Measurements from ENCODE around the gene NTSR2.

Gene NTSR2

GRCh38 chr2:11710210-11710609 is 40.2 kb upstream of the NTSR2 start:
- POLR2A ChIA-PET (ENCODE audit: low non-redundant PET) = no interaction called here
- H3K27ac ChIP-seq = no peak overlapping the region
- TF ChIP-seq CTCF (conservative IDR thresholded peaks at IDR 0.05; ENCODE audit: low read depth) = no peak
- DNase-seq (ENCODE audit: low spot score) = peak; percentile 82
- CTCF ChIA-PET = interaction anchor here (0.6 kb wide), 1 partner anchor 36 kb away, joined by 3 read pairs; the partner anchor contains the start of gene LPIN1

GRCh38 chr2:11709293-11709692 is 39.3 kb upstream of the NTSR2 start:
- no peak for TF ChIP-seq CTCF (conservative IDR thresholded peaks at IDR 0.05; ENCODE audit: low read depth)
- no peak overlapping the region for H3K27ac ChIP-seq
- CTCF ChIA-PET = no interaction called here
- no peak for DNase-seq (ENCODE audit: low spot score)
- POLR2A ChIA-PET (ENCODE audit: low non-redundant PET) = no interaction called here

- ChIA-PET CTCF (interaction anchor here (0.6 kb wide), 1 partner anchor 12 kb away, joined by 3 read pairs; no protein-coding TSS in a partner anchor), POLR2A (ENCODE audit: low non-redundant PET) (no interaction called here)
- no peak for TF ChIP-seq CTCF (conservative IDR thresholded peaks at IDR 0.05; ENCODE audit: low read depth)
- H3K27ac ChIP-seq = no peak overlapping the region
- no peak for DNase-seq (ENCODE audit: low spot score)
Observed at GRCh38 chr2:11708106-11708505, 38.1 kb upstream of the NTSR2 start.

- POLR2A ChIA-PET (ENCODE audit: low non-redundant PET) = no interaction called here
- H3K27ac ChIP-seq = no peak overlapping the region
- no peak for TF ChIP-seq CTCF (conservative IDR thresholded peaks at IDR 0.05; ENCODE audit: low read depth)
- CTCF ChIA-PET = interaction anchor here (0.6 kb wide), 1 partner anchor 13 kb away, joined by 3 read pairs; no protein-coding TSS in a partner anchor
- no peak for DNase-seq (ENCODE audit: low spot score)
Observed at GRCh38 chr2:11705711-11706110, 35.7 kb upstream of the NTSR2 start.

- no peak for DNase-seq (ENCODE audit: low spot score)
- POLR2A ChIA-PET (ENCODE audit: low non-redundant PET) = no interaction called here
- no peak overlapping the region for H3K27ac ChIP-seq
- TF ChIP-seq CTCF (conservative IDR thresholded peaks at IDR 0.05; ENCODE audit: low read depth) = no peak
- CTCF ChIA-PET = no interaction called here
Observed at GRCh38 chr2:11705063-11705462, 35.1 kb upstream of the NTSR2 start.

- DNase-seq (ENCODE audit: low spot score) = no peak
- ChIA-PET POLR2A (ENCODE audit: low non-redundant PET) (no interaction called here), CTCF (interaction anchor here (0.6 kb wide), 2 partner anchors 119 to 1311 kb away, joined by 3 to 4 read pairs; no protein-coding TSS in a partner anchor)
Observed at GRCh38 chr2:11703700-11704099, 33.7 kb upstream of the NTSR2 start.

More at GRCh38 chr2:11703700-11704099, 33.7 kb upstream of the NTSR2 start:
- H3K27ac ChIP-seq = no peak overlapping the region
- TF ChIP-seq CTCF (conservative IDR thresholded peaks at IDR 0.05; ENCODE audit: low read depth) = no peak

All from RWPE1 (cell line).